Tibial artery (tissue), 4 donors: ENCODE measurements around the gene CDK13.
"Not testable (repeated sequence)": the region's sequence is repeated elsewhere in the genome, so short reads cannot be mapped to it uniquely, and the experiment has no call there.

Experiments
- DNase-seq, 2 donors: peaks; one replicate each; pipeline ENCODE4 v3.0.0-alpha.2; 2019
- H3K27ac ChIP-seq, 2 donors: fragments of 200-600 bp; sonication (generic) in 1 of 2; 1 replicate in 1 of 2; 2 replicates in 1 of 2; pipeline ENCODE4 v1.5.1; 2018 to 2019; ENCODE audit warnings: mild to moderate bottlenecking in 1 of 2
- H3K27me3 ChIP-seq, 2 donors: fragments of 200-600 bp; sonication (generic) in 1 of 2; one replicate each; pipeline versions ENCODE4 v1.5.1 to v1.6.0; 2016 to 2019
- H3K36me3 ChIP-seq, 3 donors: fragments of 200-600 bp; sonication (generic) in 2 of 3; one replicate each; pipeline ENCODE4 v1.5.1; 2016 to 2019; ENCODE audit warnings: mild to moderate bottlenecking in 2 of 3
- H3K4me1 ChIP-seq, 4 donors: fragments of 200-600 bp; sonication (generic) in 2 of 4; 1 replicate in 3 of 4; 2 replicates in 1 of 4; pipeline ENCODE4 v1.5.1; 2016 to 2019
- H3K4me3 ChIP-seq, 2 donors: fragments of 200-600 bp; sonication (generic) in 1 of 2; 1 replicate in 1 of 2; 2 replicates in 1 of 2; pipeline ENCODE4 v1.5.1; 2018 to 2019; ENCODE audit warnings: mild to moderate bottlenecking in 2 of 2
- H3K9me3 ChIP-seq, 3 donors: fragments of 200-600 bp; sonication (generic) in 1 of 3; one replicate each; pipeline ENCODE4 v1.5.1; 2016 to 2019
- CTCF ChIP-seq, 2 experiments: fragments of 200-600 bp in 1 of 2; fragments of 450-650 bp in 1 of 2; IDR thresholded peaks; one replicate each; pipeline ENCODE4 v1.5.1; 2017 to 2019; ENCODE audit warnings: antibody characterized with exemption in 2 of 2, mild to moderate bottlenecking in 1 of 2, moderate library complexity in 1 of 2
- intact Hi-C: fragments of 100-400 bp; cut with DNase I; formaldehyde crosslinking; loops from one replicate; pipeline ENCODE4 v1.15.0; 2023; ENCODE audit warnings: low total_unique reads

CDK13 gene

GRCh38 chr7:40147371-40148246 is 197.6 kb downstream of the CDK13 start:
- Histone ChIP-seq H3K4me1 (no peaks in the 10 kb centered on the region), H3K36me3 (no peaks in the 10 kb centered on the region), H3K27me3 (no peaks in the 10 kb centered on the region), H3K4me3 (no peak overlapping the region), H3K27ac (no peak overlapping the region), H3K9me3 (no peaks in the 10 kb centered on the region)
- intact Hi-C loops: no loop called here
- DNase-seq: no peak
- TF ChIP-seq CTCF (IDR thresholded peaks at IDR 0.05): no peak

GRCh38 chr7:40148247-40148580 is 198.2 kb downstream of the CDK13 start:
- H3K4me3 ChIP-seq, DNase-seq, H3K9me3 ChIP-seq, intact Hi-C loops, H3K36me3 ChIP-seq, H3K27me3 ChIP-seq, H3K4me1 ChIP-seq, H3K27ac ChIP-seq: not testable (repeated sequence)

- Histone ChIP-seq H3K27ac (no peak overlapping the region), H3K36me3 (no peaks in the 10 kb centered on the region), H3K4me1 (no peaks in the 10 kb centered on the region), H3K9me3 (no peaks in the 10 kb centered on the region), H3K4me3 (no peak overlapping the region), H3K27me3 (no peaks in the 10 kb centered on the region)
- DNase-seq: no peak
- intact Hi-C loops: no loop called here
- no peak for TF ChIP-seq CTCF (IDR thresholded peaks at IDR 0.05)
Measured at GRCh38 chr7:40148671-40149070, 198.6 kb downstream of the CDK13 start.
